HG03565 (cell line): Measurements from ENCODE around the gene HERPUD1.
"Not testable (repeated sequence)": the region's sequence is repeated elsewhere in the genome, so short reads cannot be mapped to it uniquely, and the experiment has no call there.

Experiments used
- ATAC-seq: cut with Tn5 transposase; IDR thresholded peaks from one replicate; pipeline ENCODE4 v1.9.1; 2021; ENCODE audit warnings: mild to moderate bottlenecking, moderate library complexity; ENCODE audit not compliant: unreplicated experiment

The HERPUD1 gene

GRCh38 chr16:56931892-56932720 is at the start of gene HERPUD1:
TSS of gene HERPUD1 (plus strand) at chr16:56932142. CDS start at chr16:56932245, 103 bp downstream.
- peak; percentile 84 for ATAC-seq

GRCh38 chr16:56883586-56883985 is 48.4 kb upstream of the HERPUD1 start:
- no peak for ATAC-seq

- ATAC-seq = no peak
These were observed 47.8 kb upstream of the HERPUD1 start for GRCh38 chr16:56884026-56884582.

GRCh38 chr16:56884929-56885328 is 47.0 kb upstream of the HERPUD1 start:
- not testable (repeated sequence) for ATAC-seq

- ATAC-seq = no peak
These were observed 46.3 kb upstream of the HERPUD1 start for GRCh38 chr16:56885446-56886162.

- ATAC-seq = no peak
These were observed 45.6 kb upstream of the HERPUD1 start for GRCh38 chr16:56886296-56886695.

GRCh38 chr16:56886826-56887225 is 45.1 kb upstream of the HERPUD1 start:
- ATAC-seq = no peak

- ATAC-seq = peak; percentile 63
These were observed 43.1 kb upstream of the HERPUD1 start for GRCh38 chr16:56888806-56889205.

- peak; percentile 6 for ATAC-seq
These were observed 42.7 kb upstream of the HERPUD1 start for GRCh38 chr16:56889206-56889605.

- no peak for ATAC-seq
These were observed 40.3 kb upstream of the HERPUD1 start for GRCh38 chr16:56891685-56892084.

- no peak for ATAC-seq
These were observed 39.2 kb upstream of the HERPUD1 start for GRCh38 chr16:56892705-56893104.

- no peak for ATAC-seq
These were observed 37.5 kb upstream of the HERPUD1 start for GRCh38 chr16:56894331-56894917.

- no peak for ATAC-seq
These were observed 36.1 kb upstream of the HERPUD1 start for GRCh38 chr16:56895813-56896212.

GRCh38 chr16:56896244-56896643 is 35.7 kb upstream of the HERPUD1 start:
- no peak for ATAC-seq

GRCh38 chr16:56897026-56897799 is 34.7 kb upstream of the HERPUD1 start:
- no peak for ATAC-seq

- peak; percentile 64 for ATAC-seq
These were observed 33.1 kb upstream of the HERPUD1 start for GRCh38 chr16:56898847-56899246.

- ATAC-seq = no peak
These were observed 28.1 kb upstream of the HERPUD1 start for GRCh38 chr16:56903866-56904265.

GRCh38 chr16:56907401-56907800 is 24.5 kb upstream of the HERPUD1 start:
- no peak for ATAC-seq

GRCh38 chr16:56909527-56909979 is 22.4 kb upstream of the HERPUD1 start:
- no peak for ATAC-seq

- ATAC-seq = no peak
These were observed 21.8 kb upstream of the HERPUD1 start for GRCh38 chr16:56910112-56910511.
